ENCODE measurements around the gene ADAMTS19. TPM values are rescaled to one million over a fixed set of nuclear protein-coding genes. Genes with fewer than 3 reads are reported as not detected.

ADAMTS19 gene
- total RNA-seq, 1 experiment from 2014 or later, result 2.5 TPM

GRCh38 chr5:129718471-129719090, 258.5 kb downstream of the ADAMTS19 start:
- Histone ChIP-seq H3K79me2 (ENCODE audit: low read length) (no peaks in the 10 kb centered on the region), H3K4me3 (ENCODE audit: low read length) (no peak overlapping the region), H3K9ac (ENCODE audit: low read length) (no peak overlapping the region), H2AFZ (ENCODE audit: low read length) (no peak overlapping the region), H4K20me1 (ENCODE audit: insufficient read depth, low read depth, low read length) (no peaks in the 10 kb centered on the region), H3K9me2 (replicated peaks; ENCODE audit: insufficient read depth, low read length) (no peaks in the 10 kb centered on the region), H3K27me3 (ENCODE audit: low read length) (no peaks in the 10 kb centered on the region), H3K4me2 (ENCODE audit: low read depth, low read length, poor library complexity, severe bottlenecking) (no peak overlapping the region), H3K27ac (ENCODE audit: low read length) (no peak overlapping the region), H3K36me3 (ENCODE audit: insufficient read depth, low read length) (no peaks in the 10 kb centered on the region), H3K9me3 (ENCODE audit: low read length) (no peaks in the 10 kb centered on the region), H3K4me1 (ENCODE audit: low read length) (no peaks in the 10 kb centered on the region)
- no peak for DNase-seq

- H3K9me3 ChIP-seq (ENCODE audit: low read length), result no peaks in the 10 kb centered on the region
- H3K27me3 ChIP-seq (ENCODE audit: low read length), result no peaks in the 10 kb centered on the region
- no peak overlapping the region for H3K9ac ChIP-seq (ENCODE audit: low read length)
- H3K4me3 ChIP-seq (ENCODE audit: low read length), result no peak overlapping the region
- no peak overlapping the region for H2AFZ ChIP-seq (ENCODE audit: low read length)
- no peaks in the 10 kb centered on the region for H3K36me3 ChIP-seq (ENCODE audit: insufficient read depth, low read length)
- H3K4me1 ChIP-seq (ENCODE audit: low read length), result no peaks in the 10 kb centered on the region
- no peak overlapping the region for H3K4me2 ChIP-seq (ENCODE audit: low read depth, low read length, poor library complexity, severe bottlenecking)
- H3K9me2 ChIP-seq (replicated peaks; ENCODE audit: insufficient read depth, low read length), result no peaks in the 10 kb centered on the region
- no peak for DNase-seq
- H3K27ac ChIP-seq (ENCODE audit: low read length), result no peak overlapping the region
- H3K79me2 ChIP-seq (ENCODE audit: low read length), result no peaks in the 10 kb centered on the region
- no peaks in the 10 kb centered on the region for H4K20me1 ChIP-seq (ENCODE audit: insufficient read depth, low read depth, low read length)
Observed at GRCh38 chr5:129724222-129724621, 264.1 kb downstream of the ADAMTS19 start.

GRCh38 chr5:129724647-129725046, 264.5 kb downstream of the ADAMTS19 start:
- Histone ChIP-seq H3K27ac (ENCODE audit: low read length) (no peak overlapping the region), H3K9me3 (ENCODE audit: low read length) (no peaks in the 10 kb centered on the region), H3K9me2 (replicated peaks; ENCODE audit: insufficient read depth, low read length) (no peaks in the 10 kb centered on the region), H2AFZ (ENCODE audit: low read length) (no peak overlapping the region), H3K9ac (ENCODE audit: low read length) (no peak overlapping the region), H3K36me3 (ENCODE audit: insufficient read depth, low read length) (no peaks in the 10 kb centered on the region), H3K79me2 (ENCODE audit: low read length) (no peaks in the 10 kb centered on the region), H3K4me3 (ENCODE audit: low read length) (no peak overlapping the region), H3K4me2 (ENCODE audit: low read depth, low read length, poor library complexity, severe bottlenecking) (no peak overlapping the region), H3K4me1 (ENCODE audit: low read length) (no peaks in the 10 kb centered on the region), H3K27me3 (ENCODE audit: low read length) (no peaks in the 10 kb centered on the region), H4K20me1 (ENCODE audit: insufficient read depth, low read depth, low read length) (no peaks in the 10 kb centered on the region)
- no peak for DNase-seq

- Histone ChIP-seq H3K27me3 (ENCODE audit: low read length) (no peaks in the 10 kb centered on the region), H3K79me2 (ENCODE audit: low read length) (no peaks in the 10 kb centered on the region), H3K4me3 (ENCODE audit: low read length) (no peak overlapping the region), H3K9me2 (replicated peaks; ENCODE audit: insufficient read depth, low read length) (no peaks in the 10 kb centered on the region; the same call in 1 of the 2 replicates), H2AFZ (ENCODE audit: low read length) (no peak overlapping the region), H3K27ac (ENCODE audit: low read length) (no peak overlapping the region), H3K4me1 (ENCODE audit: low read length) (no peaks in the 10 kb centered on the region), H3K9ac (ENCODE audit: low read length) (no peak overlapping the region), H3K9me3 (ENCODE audit: low read length) (no peaks in the 10 kb centered on the region), H3K4me2 (ENCODE audit: low read depth, low read length, poor library complexity, severe bottlenecking) (no peak overlapping the region), H3K36me3 (ENCODE audit: insufficient read depth, low read length) (no peaks in the 10 kb centered on the region), H4K20me1 (ENCODE audit: insufficient read depth, low read depth, low read length) (no peaks in the 10 kb centered on the region)
- DNase-seq, result no peak
Observed at GRCh38 chr5:129739773-129740172, 279.7 kb downstream of the ADAMTS19 start.

- Histone ChIP-seq H3K9me2 (replicated peaks; ENCODE audit: insufficient read depth, low read length) (no peaks in the 10 kb centered on the region; the same call in 1 of the 2 replicates), H3K27me3 (ENCODE audit: low read length) (no peaks in the 10 kb centered on the region), H3K79me2 (ENCODE audit: low read length) (no peaks in the 10 kb centered on the region), H3K4me3 (ENCODE audit: low read length) (no peak overlapping the region), H3K36me3 (ENCODE audit: insufficient read depth, low read length) (no peaks in the 10 kb centered on the region), H3K4me1 (ENCODE audit: low read length) (no peaks in the 10 kb centered on the region), H3K27ac (ENCODE audit: low read length) (no peak overlapping the region), H2AFZ (ENCODE audit: low read length) (no peak overlapping the region), H3K9me3 (ENCODE audit: low read length) (no peaks in the 10 kb centered on the region), H4K20me1 (ENCODE audit: insufficient read depth, low read depth, low read length) (no peaks in the 10 kb centered on the region), H3K4me2 (ENCODE audit: low read depth, low read length, poor library complexity, severe bottlenecking) (no peak overlapping the region), H3K9ac (ENCODE audit: low read length) (no peak overlapping the region)
- no peak for DNase-seq
Observed at GRCh38 chr5:129743541-129744187, 283.6 kb downstream of the ADAMTS19 start.

- no peaks in the 10 kb centered on the region for H4K20me1 ChIP-seq (ENCODE audit: insufficient read depth, low read depth, low read length)
- no peaks in the 10 kb centered on the region for H3K4me1 ChIP-seq (ENCODE audit: low read length)
- H3K4me3 ChIP-seq (ENCODE audit: low read length), result no peak overlapping the region
- H3K9me3 ChIP-seq (ENCODE audit: low read length), result no peaks in the 10 kb centered on the region
- no peaks in the 10 kb centered on the region for H3K36me3 ChIP-seq (ENCODE audit: insufficient read depth, low read length)
- no peaks in the 10 kb centered on the region for H3K9me2 ChIP-seq (replicated peaks; ENCODE audit: insufficient read depth, low read length)
- no peak overlapping the region for H3K4me2 ChIP-seq (ENCODE audit: low read depth, low read length, poor library complexity, severe bottlenecking)
- H3K27me3 ChIP-seq (ENCODE audit: low read length), result no peaks in the 10 kb centered on the region
- no peak overlapping the region for H2AFZ ChIP-seq (ENCODE audit: low read length)
- DNase-seq, result no peak
- no peak overlapping the region for H3K9ac ChIP-seq (ENCODE audit: low read length)
- no peaks in the 10 kb centered on the region for H3K79me2 ChIP-seq (ENCODE audit: low read length)
- no peak overlapping the region for H3K27ac ChIP-seq (ENCODE audit: low read length)
Observed at GRCh38 chr5:129745997-129746396, 285.9 kb downstream of the ADAMTS19 start.

GRCh38 chr5:129746876-129747275, 286.8 kb downstream of the ADAMTS19 start:
- DNase-seq, result no peak
- no peak overlapping the region for H2AFZ ChIP-seq (ENCODE audit: low read length)
- no peaks in the 10 kb centered on the region for H3K79me2 ChIP-seq (ENCODE audit: low read length)
- H3K9ac ChIP-seq (ENCODE audit: low read length), result no peak overlapping the region
- H3K9me3 ChIP-seq (ENCODE audit: low read length), result no peaks in the 10 kb centered on the region
- H3K27ac ChIP-seq (ENCODE audit: low read length), result no peak overlapping the region
- H3K27me3 ChIP-seq (ENCODE audit: low read length), result no peaks in the 10 kb centered on the region
- H3K4me3 ChIP-seq (ENCODE audit: low read length), result no peak overlapping the region
- no peaks in the 10 kb centered on the region for H3K9me2 ChIP-seq (replicated peaks; ENCODE audit: insufficient read depth, low read length)
- no peaks in the 10 kb centered on the region for H4K20me1 ChIP-seq (ENCODE audit: insufficient read depth, low read depth, low read length)
- H3K4me2 ChIP-seq (ENCODE audit: low read depth, low read length, poor library complexity, severe bottlenecking), result no peak overlapping the region
- no peaks in the 10 kb centered on the region for H3K36me3 ChIP-seq (ENCODE audit: insufficient read depth, low read length)
- no peaks in the 10 kb centered on the region for H3K4me1 ChIP-seq (ENCODE audit: low read length)

- Histone ChIP-seq H3K9me2 (replicated peaks; ENCODE audit: insufficient read depth, low read length) (no peaks in the 10 kb centered on the region), H3K9ac (ENCODE audit: low read length) (no peak within 1 kb of the TSS), H3K27ac (ENCODE audit: low read length) (no peak within 1 kb of the TSS), H3K4me2 (ENCODE audit: low read depth, low read length, poor library complexity, severe bottlenecking) (no peak within 1 kb of the TSS), H3K9me3 (ENCODE audit: low read length) (no peaks in the 10 kb centered on the region), H3K27me3 (ENCODE audit: low read length) (no peaks in the 10 kb centered on the region), H3K4me1 (ENCODE audit: low read length) (no peaks in the 10 kb centered on the region), H2AFZ (ENCODE audit: low read length) (no peak within 1 kb of the TSS), H4K20me1 (ENCODE audit: insufficient read depth, low read depth, low read length) (no peaks in the 10 kb centered on the region), H3K79me2 (ENCODE audit: low read length) (no peaks in the 10 kb centered on the region), H3K4me3 (ENCODE audit: low read length) (no peak within 1 kb of the TSS), H3K36me3 (ENCODE audit: insufficient read depth, low read length) (no peaks in the 10 kb centered on the region)
- no peak for DNase-seq
Observed at GRCh38 chr5:129747572-129748407, 287.7 kb downstream of the ADAMTS19 start, which contains the start of gene MINAR2. MINAR2 (plus strand) TSS chr5:129748094; CDS start chr5:129748191, 97 bp downstream.

Data from Karpas-422 (cell line).